HCT116 (cell line): Measurements from ENCODE around the gene TCF21. TPM values are rescaled to one million over a fixed set of nuclear protein-coding genes. Genes with fewer than 3 reads are reported as not detected.

ENCODE experiments used
- ATAC-seq: fragments of 200-7000 bp; cut with Tn5 transposase; 2 replicates; pipeline ENCODE4 v1.9.1; 2020; ENCODE audit warnings: mild to moderate bottlenecking, moderate library complexity
- BruUV-seq: library from RNA; stranded (reverse); fragments of 400-500 nt; replicated peaks from 2 replicates; lab custom pipeline; 2021; lab: Mats Ljungman, UMichigan
- CTCF ChIA-PET: fragments of 300-600 bp; sonication (Branson Sonifier 250); formaldehyde crosslinking; loops from one replicate; lab custom pipeline; 2021; ENCODE audit warnings: antibody characterized with exemption; lab: Charles Lee
- POLR2A ChIA-PET: fragments of 300-600, 350-600 bp; sonication (Branson Sonifier 250); formaldehyde crosslinking; loops from one replicate; lab custom pipeline; 2021; ENCODE audit warnings: antibody characterized with exemption; lab: Charles Lee
- RAD21 ChIA-PET, 2 experiments: fragments of 300-600 bp; sonication (Branson Sonifier 250); formaldehyde crosslinking; loops; one replicate each; lab custom pipeline; 2023; ENCODE audit warnings: low total read pairs in 2 of 2; ENCODE audit not compliant: uncharacterized antibody in 2 of 2, unreplicated experiment in 2 of 2, low non-redundant PET in 1 of 2; lab: Charles Lee
- DNase-seq: peaks from one replicate; pipeline ENCODE4 v3.0.0-alpha.2; 2010; ENCODE audit warnings: low read depth, low spot score
- H2AFZ ChIP-seq: fragments of 200-600 bp; shearing (Covaris generic), sonication (generic); 2 replicates; pipeline ENCODE4 v1.6.1; 2017; ENCODE audit warnings: low read depth, mixed run types, mixed read lengths, antibody characterized with exemption, low read length; ENCODE audit not compliant: poor library complexity, severe bottlenecking
- H3K27ac ChIP-seq: 2 replicates; pipeline ENCODE4 v1.5.1; 2012; ENCODE audit warnings: low read depth, low read length
- H3K27me3 ChIP-seq: fragments of 200-600 bp; sonication (generic); 2 replicates; pipeline ENCODE4 v1.6.1; 2016; ENCODE audit warnings: mixed run types, low read length, mixed read lengths; ENCODE audit not compliant: insufficient read depth
- H3K36me3 ChIP-seq, 2 experiments: fragments of 200-500 bp in 1 of 2; fragments of 200-600 bp in 1 of 2; sonication (Bioruptor generic) in 1 of 2; sonication (generic) in 1 of 2; 2 replicates each; pipeline versions ENCODE4 v1.5.1 to v1.6.1; 2014 to 2016; ENCODE audit warnings: low read length in 2 of 2, inconsistent platforms in 1 of 2, mixed read lengths in 1 of 2, mixed run types in 1 of 2; ENCODE audit not compliant: insufficient read depth in 2 of 2, control insufficient read depth in 1 of 2
- H3K4me1 ChIP-seq, 2 experiments: fragments of 200-600 bp in 1 of 2; sonication (generic) in 1 of 2; 2 replicates each; pipeline versions ENCODE4 v1.5.1 to v1.6.1; 2012 to 2017; ENCODE audit warnings: low read length in 2 of 2, inconsistent platforms in 1 of 2, mild to moderate bottlenecking in 1 of 2, mixed read lengths in 1 of 2, mixed run types in 1 of 2, moderate library complexity in 1 of 2; ENCODE audit not compliant: insufficient read depth in 2 of 2, control insufficient read depth in 1 of 2
- H3K4me2 ChIP-seq: fragments of 200-600 bp; sonication (generic); 2 replicates; pipeline ENCODE4 v1.6.1; 2017; ENCODE audit warnings: mixed run types, low read length, mixed read lengths
- H3K4me3 ChIP-seq, 2 experiments: fragments of 200-600 bp in 1 of 2; sonication (generic) in 1 of 2; replicated peaks in 1 of 2; 2 replicates each; pipeline ENCODE4 v1.5.1; 2011 to 2016; ENCODE audit warnings: low read length in 2 of 2, control low read depth in 1 of 2, low read depth in 1 of 2, mild to moderate bottlenecking in 1 of 2, mixed read lengths in 1 of 2, mixed run types in 1 of 2
- H3K79me2 ChIP-seq: fragments of 200-600 bp; sonication (generic); 2 replicates; pipeline ENCODE4 v1.6.1; 2017; ENCODE audit warnings: mild to moderate bottlenecking, mixed run types, low read length, moderate library complexity, mixed read lengths; ENCODE audit not compliant: insufficient read depth
- H3K9ac ChIP-seq: fragments of 200-600 bp; sonication (generic); 2 replicates; pipeline ENCODE4 v1.6.1; 2016; ENCODE audit warnings: low read length, mixed read lengths
- H3K9me2 ChIP-seq: fragments of 200-600 bp; sonication (generic), shearing (Covaris generic); 2 replicates; pipeline ENCODE4 v1.6.1; 2017; ENCODE audit warnings: mixed run types, mild to moderate bottlenecking, moderate library complexity; ENCODE audit not compliant: insufficient read depth
- H3K9me3 ChIP-seq, 2 experiments: fragments of 200-500 bp in 1 of 2; fragments of 200-600 bp in 1 of 2; sonication (Bioruptor generic) in 1 of 2; sonication (generic) in 1 of 2; 2 replicates each; pipeline ENCODE4 v1.6.1; 2014 to 2017; ENCODE audit warnings: low read length in 2 of 2, mixed read lengths in 2 of 2, inconsistent platforms in 1 of 2, low read depth in 1 of 2, mild to moderate bottlenecking in 1 of 2, mixed run types in 1 of 2, moderate library complexity in 1 of 2; ENCODE audit not compliant: control insufficient read depth in 1 of 2, insufficient read depth in 1 of 2
- H4K20me1 ChIP-seq: fragments of 200-600 bp; sonication (generic), shearing (Covaris generic); 2 replicates; pipeline ENCODE4 v1.6.1; 2017; ENCODE audit warnings: mixed run types, mild to moderate bottlenecking, moderate library complexity; ENCODE audit not compliant: insufficient read depth
- CEBPB ChIP-seq: IDR thresholded peaks from 2 replicates; pipeline ENCODE4 v1.6.1; 2012; ENCODE audit warnings: low read depth
- EGR1 ChIP-seq: IDR thresholded peaks from 2 replicates; pipeline ENCODE4 v1.6.1; 2012; ENCODE audit warnings: low read depth
- ELF1 ChIP-seq: IDR thresholded peaks from 2 replicates; pipeline ENCODE4 v1.6.1; 2012; ENCODE audit warnings: low read depth, borderline replicate concordance
- EZH2 ChIP-seq: fragments of 200-600 bp; sonication (generic); IDR thresholded peaks from 2 replicates; pipeline ENCODE4 v1.6.1; 2017; ENCODE audit warnings: antibody characterized with exemption, mixed run types
- FOSL1 ChIP-seq: IDR thresholded peaks from 2 replicates; pipeline ENCODE4 v1.6.1; 2012; ENCODE audit warnings: low read depth
- JUND ChIP-seq: IDR thresholded peaks from 2 replicates; pipeline ENCODE4 v1.6.1; 2012
- REST ChIP-seq: IDR thresholded peaks from 2 replicates; pipeline ENCODE4 v1.6.1; 2012; ENCODE audit warnings: low read depth
- SIN3A ChIP-seq: IDR thresholded peaks from 2 replicates; pipeline ENCODE4 v1.6.1; 2012; ENCODE audit warnings: low read depth
- SRF ChIP-seq: IDR thresholded peaks from 2 replicates; pipeline ENCODE4 v1.6.1; 2012; ENCODE audit warnings: low read depth
- TCF7L2 ChIP-seq: IDR thresholded peaks from 2 replicates; pipeline ENCODE4 v1.7.0; 2011; ENCODE audit warnings: borderline replicate concordance, inconsistent platforms; ENCODE audit not compliant: insufficient read depth, insufficient read length; ENCODE audit errors: extremely low read depth
- YY1 ChIP-seq: IDR thresholded peaks from 2 replicates; pipeline ENCODE4 v1.6.1; 2011; ENCODE audit warnings: low read length, low read depth, moderate library complexity, mild to moderate bottlenecking; ENCODE audit not compliant: insufficient replicate concordance; ENCODE audit errors: extremely low read depth
- ZNF274 ChIP-seq: fragments of 200-500 bp; sonication (Bioruptor generic); IDR thresholded peaks from 2 replicates; pipeline ENCODE4 v1.6.1; 2014; ENCODE audit warnings: mild to moderate bottlenecking, low read depth, low read length, inconsistent platforms
- intact Hi-C: fragments of 100-400 bp; cut with micrococcal nuclease; formaldehyde crosslinking; loops from 2 replicates; pipeline ENCODE4 v1.10.0; 2022
- total RNA-seq: library from RNA; stranded (reverse); gene quantifications from one replicate; pipeline ENCODE4 v1.2.1, GENCODE V29; 2021; ENCODE audit not compliant: unreplicated experiment
- TF ChIP-seq, protein P1 (sequence below): IDR thresholded peaks from 2 replicates; pipeline ENCODE4 v1.6.1; 2012
- TF ChIP-seq, protein P2 (sequence below), 3 experiments: fragments of 200-600 bp in 1 of 3; sonication (generic) in 1 of 3; IDR thresholded peaks in 2 of 3; conservative IDR thresholded peaks in 1 of 3; 2 replicates each; pipeline ENCODE4 v1.5.1; 2012 to 2017; ENCODE audit warnings: low read depth in 2 of 3, low read length in 2 of 3, antibody characterized with exemption in 1 of 3, borderline replicate concordance in 1 of 3, control low read depth in 1 of 3, mild to moderate bottlenecking in 1 of 3, mixed read lengths in 1 of 3, mixed run types in 1 of 3, moderate library complexity in 1 of 3; ENCODE audit not compliant: insufficient read depth in 1 of 3

The TCF21 gene
- total RNA-seq, 1 experiment from 2014 or later: 0.20 TPM

DNA sequence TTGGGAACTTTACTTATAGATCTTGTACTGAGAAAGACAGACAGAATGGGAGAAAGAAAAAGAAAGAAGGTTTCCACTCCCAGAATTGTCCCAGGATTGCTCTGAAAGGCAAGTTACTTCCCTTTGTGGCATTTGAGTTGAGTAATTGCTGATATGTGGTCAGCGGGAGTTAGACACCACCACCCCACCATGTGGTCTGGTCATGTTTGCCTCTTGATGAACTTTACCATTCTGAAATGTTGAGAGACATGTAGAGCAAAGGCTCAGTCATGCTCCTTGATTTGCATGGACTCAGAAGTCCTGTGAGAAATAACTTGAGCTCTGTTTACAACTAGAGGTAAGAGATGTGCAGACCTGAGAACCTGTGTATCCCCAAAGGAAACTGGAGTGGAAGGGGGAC, 17.1 kb downstream of the TCF21 start:
- ChIA-PET POLR2A (no interaction called here), CTCF (interaction anchor here (1.5 kb wide), 1 partner anchor 337 kb away, joined by 5 read pairs; no protein-coding TSS in a partner anchor), RAD21 (interaction anchor here in 1 of 2 experiments (0.9 kb wide), 1 partner anchor 17 kb away, joined by 3 read pairs; no protein-coding TSS in a partner anchor)
- Histone ChIP-seq H3K79me2 (no peaks in the 10 kb centered on the region), H3K4me2 (no peak overlapping the region), H3K9me2 (no peaks in the 10 kb centered on the region; the same call in 1 of the 2 replicates), H3K27ac (no peak overlapping the region), H3K27me3 (no peaks in the 10 kb centered on the region), H2AFZ (no peak overlapping the region), H3K36me3 (no peaks in the 10 kb centered on the region), H3K4me1 (no peaks in the 10 kb centered on the region), H3K9ac (no peak overlapping the region), H3K9me3 (no peaks in the 10 kb centered on the region), H3K4me3 (no peak overlapping the region), H4K20me1 (no peaks in the 10 kb centered on the region)
- intact Hi-C loops: no loop called here
- BruUV-seq: no TSS peak
- no peak for DNase-seq
- ATAC-seq: no peak
- TF ChIP-seq SIN3A (no peak), JUND (no peak), EZH2 (no peak), ZNF274 (no peak), YY1 (no peak), REST (no peak), SRF (no peak), EGR1 (no peak), CEBPB (no peak), FOSL1 (no peak), ELF1 (no peak), TCF7L2 (no peak)
- TF ChIP-seq, protein P1, sequence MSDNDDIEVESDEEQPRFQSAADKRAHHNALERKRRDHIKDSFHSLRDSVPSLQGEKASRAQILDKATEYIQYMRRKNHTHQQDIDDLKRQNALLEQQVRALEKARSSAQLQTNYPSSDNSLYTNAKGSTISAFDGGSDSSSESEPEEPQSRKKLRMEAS: no peak
- TF ChIP-seq, protein P2, sequence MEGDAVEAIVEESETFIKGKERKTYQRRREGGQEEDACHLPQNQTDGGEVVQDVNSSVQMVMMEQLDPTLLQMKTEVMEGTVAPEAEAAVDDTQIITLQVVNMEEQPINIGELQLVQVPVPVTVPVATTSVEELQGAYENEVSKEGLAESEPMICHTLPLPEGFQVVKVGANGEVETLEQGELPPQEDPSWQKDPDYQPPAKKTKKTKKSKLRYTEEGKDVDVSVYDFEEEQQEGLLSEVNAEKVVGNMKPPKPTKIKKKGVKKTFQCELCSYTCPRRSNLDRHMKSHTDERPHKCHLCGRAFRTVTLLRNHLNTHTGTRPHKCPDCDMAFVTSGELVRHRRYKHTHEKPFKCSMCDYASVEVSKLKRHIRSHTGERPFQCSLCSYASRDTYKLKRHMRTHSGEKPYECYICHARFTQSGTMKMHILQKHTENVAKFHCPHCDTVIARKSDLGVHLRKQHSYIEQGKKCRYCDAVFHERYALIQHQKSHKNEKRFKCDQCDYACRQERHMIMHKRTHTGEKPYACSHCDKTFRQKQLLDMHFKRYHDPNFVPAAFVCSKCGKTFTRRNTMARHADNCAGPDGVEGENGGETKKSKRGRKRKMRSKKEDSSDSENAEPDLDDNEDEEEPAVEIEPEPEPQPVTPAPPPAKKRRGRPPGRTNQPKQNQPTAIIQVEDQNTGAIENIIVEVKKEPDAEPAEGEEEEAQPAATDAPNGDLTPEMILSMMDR (IDR thresholded peaks at IDR 0.05 in 2 of 3, conservative IDR thresholded peaks at IDR 0.05 in 1 of 3; ENCODE audit: borderline replicate concordance in 1 of 3, insufficient read depth in 1 of 3, low read depth in 2 of 3, low read length in 2 of 3): no peak
